ENCODE measurements around the gene SPAG6.
A peak's percentile ranks its signal among the peaks of the same experiment; 100 is the strongest.

Gene SPAG6

GRCh38 chr10:22318772-22319171, 26.5 kb upstream of the SPAG6 start:
- no peak for DNase-seq
- Histone ChIP-seq H3K36me3 (replicated peaks; ENCODE audit: insufficient read depth, low read length) (no peaks in the 10 kb centered on the region), H4K20me1 (ENCODE audit: insufficient read depth, low read length) (no peaks in the 10 kb centered on the region)

GRCh38 chr10:22319547-22319979, 25.7 kb upstream of the SPAG6 start:
- Histone ChIP-seq H2AFZ (ENCODE audit: low read length) (no peak overlapping the region), H3K4me3 (ENCODE audit: low read length) (peak overlapping the region; percentile 55), H3K27me3 (replicated peaks; ENCODE audit: insufficient read depth, low read length) (peaks cover 22% of the 10 kb centered on the region)

More at GRCh38 chr10:22318772-22319171, 26.5 kb upstream of the SPAG6 start:
- Histone ChIP-seq H3K9me2 (replicated peaks; ENCODE audit: insufficient read depth, low read length) (no peaks in the 10 kb centered on the region), H2AFZ (ENCODE audit: low read length) (no peak overlapping the region), H3K4me3 (ENCODE audit: low read length) (no peak overlapping the region; the same call in 1 of the 2 replicates), H3K4me2 (ENCODE audit: low read depth, low read length) (peak overlapping the region; percentile 82; the same call in 1 of the 2 replicates), H3K9me3 (replicated peaks; ENCODE audit: insufficient read depth, low read length) (no peaks in the 10 kb centered on the region), H3K79me2 (ENCODE audit: low read length) (peaks cover 53% of the 10 kb centered on the region), H3K27me3 (replicated peaks; ENCODE audit: insufficient read depth, low read length) (peaks cover 22% of the 10 kb centered on the region), H3K9ac (ENCODE audit: low read length) (no peak overlapping the region), H3F3A (ENCODE audit: insufficient read depth, low read length) (peaks cover 37% of the 10 kb centered on the region), H3K4me1 (ENCODE audit: low read length) (peaks cover 28% of the 10 kb centered on the region), H3K27ac (ENCODE audit: low read length) (no peak overlapping the region)
- no peak for TF ChIP-seq EZH2phosphoT487 (IDR thresholded peaks at IDR 0.05; ENCODE audit: low read length)
- no peak for TF ChIP-seq CTCF (IDR thresholded peaks at IDR 0.05; ENCODE audit: low read length)
- no peak for TF ChIP-seq EZH2 (optimal IDR thresholded peaks at IDR 0.05; ENCODE audit: low read depth, low read length)

GRCh38 chr10:22319980-22320558, 25.2 kb upstream of the SPAG6 start:
- H3K27me3 ChIP-seq (replicated peaks; ENCODE audit: insufficient read depth, low read length) = peaks cover 20% of the 10 kb centered on the region
- no peaks in the 10 kb centered on the region for H3K36me3 ChIP-seq (replicated peaks; ENCODE audit: insufficient read depth, low read length)
- peak; percentile 38 for DNase-seq
- H3K9me2 ChIP-seq (replicated peaks; ENCODE audit: insufficient read depth, low read length) = no peaks in the 10 kb centered on the region
- H3K27ac ChIP-seq (ENCODE audit: low read length) = peak overlapping the region; percentile 55; the same call in 1 of the 2 replicates
- no peaks in the 10 kb centered on the region for H4K20me1 ChIP-seq (ENCODE audit: insufficient read depth, low read length)
- peak overlapping the region; percentile 82 for H3K4me2 ChIP-seq (ENCODE audit: low read depth, low read length)
- peaks cover 66% of the 10 kb centered on the region for H3K79me2 ChIP-seq (ENCODE audit: low read length)
- peaks cover 50% of the 10 kb centered on the region for H3F3A ChIP-seq (ENCODE audit: insufficient read depth, low read length)
- H3K9ac ChIP-seq (ENCODE audit: low read length) = peak overlapping the region; percentile 51; the same call in 1 of the 2 replicates
- H3K4me1 ChIP-seq (ENCODE audit: low read length) = peaks cover 36% of the 10 kb centered on the region
- H3K9me3 ChIP-seq (replicated peaks; ENCODE audit: insufficient read depth, low read length) = no peaks in the 10 kb centered on the region
- H3K4me3 ChIP-seq (ENCODE audit: low read length) = peak overlapping the region; percentile 55
- H2AFZ ChIP-seq (ENCODE audit: low read length) = peak overlapping the region; percentile 43; the same call in 1 of the 2 replicates
- TF ChIP-seq CTCF (IDR thresholded peaks at IDR 0.05; ENCODE audit: low read length) (no peak), EZH2phosphoT487 (IDR thresholded peaks at IDR 0.05; ENCODE audit: low read length) (no peak)

More at GRCh38 chr10:22319547-22319979, 25.7 kb upstream of the SPAG6 start:
- H3K9me3 ChIP-seq (replicated peaks; ENCODE audit: insufficient read depth, low read length) = no peaks in the 10 kb centered on the region
- H3K9ac ChIP-seq (ENCODE audit: low read length) = peak overlapping the region; percentile 51; the same call in 1 of the 2 replicates
- DNase-seq = no peak
- H3K4me1 ChIP-seq (ENCODE audit: low read length) = peaks cover 36% of the 10 kb centered on the region
- TF ChIP-seq EZH2phosphoT487 (IDR thresholded peaks at IDR 0.05; ENCODE audit: low read length) (no peak), CTCF (IDR thresholded peaks at IDR 0.05; ENCODE audit: low read length) (no peak), EZH2 (optimal IDR thresholded peaks at IDR 0.05; ENCODE audit: low read depth, low read length) (no peak)
- peaks cover 44% of the 10 kb centered on the region for H3F3A ChIP-seq (ENCODE audit: insufficient read depth, low read length)
- peak overlapping the region; percentile 55; the same call in 1 of the 2 replicates for H3K27ac ChIP-seq (ENCODE audit: low read length)
- H3K36me3 ChIP-seq (replicated peaks; ENCODE audit: insufficient read depth, low read length) = no peaks in the 10 kb centered on the region
- H3K9me2 ChIP-seq (replicated peaks; ENCODE audit: insufficient read depth, low read length) = no peaks in the 10 kb centered on the region
- H3K4me2 ChIP-seq (ENCODE audit: low read depth, low read length) = peak overlapping the region; percentile 82
- H3K79me2 ChIP-seq (ENCODE audit: low read length) = peaks cover 61% of the 10 kb centered on the region
- no peaks in the 10 kb centered on the region for H4K20me1 ChIP-seq (ENCODE audit: insufficient read depth, low read length)
